Motor neuron (in vitro differentiated cells): ENCODE results near the gene ZFX. TPM values are rescaled to one million over a fixed set of nuclear protein-coding genes. Genes with fewer than 3 reads are reported as not detected.
A peak's percentile ranks its signal among the peaks of the same experiment; 100 is the strongest.

Experiments used
- ATAC-seq, 8 experiments: fragments of 200-7000 bp; cut with Tn5 transposase; replicated peaks in 6 of 8; 2 replicates each; pipeline ENCODE4 v1.8.0; 2021; ENCODE audit warnings: mild to moderate bottlenecking in 8 of 8, moderate library complexity in 8 of 8
- H3K27ac ChIP-seq, 2 donors: fragments of 250-450 bp; sonication (Bioruptor Pico); 2 replicates each; pipeline ENCODE4 v1.9.0; 2021; ENCODE audit warnings: antibody characterized with exemption in 2 of 2, mild to moderate bottlenecking in 2 of 2, moderate library complexity in 1 of 2
- H3K4me1 ChIP-seq, 2 donors: fragments of 250-450 bp; sonication (Bioruptor Pico); replicated peaks in 1 of 2; 2 replicates each; pipeline ENCODE4 v1.6.1; 2021; ENCODE audit warnings: antibody characterized with exemption in 2 of 2, mild to moderate bottlenecking in 2 of 2, moderate library complexity in 1 of 2
- H3K4me3 ChIP-seq, 5 donors: fragments of 250-450 bp; sonication (Bioruptor Pico); 2 replicates each; pipeline ENCODE4 v1.9.0; 2021; ENCODE audit warnings: antibody characterized with exemption in 5 of 5, mild to moderate bottlenecking in 5 of 5, moderate library complexity in 4 of 5
- WGBS, 10 experiments: fragments of 450-650 bp; shearing (Covaris generic); methylation state at CpG; one replicate each; pipeline ENCODE4 v1.0.0; 2022; 5-methylcytosine and 5-hydroxymethylcytosine counted together
- in situ Hi-C, 9 experiments: fragments of 400-800 bp; cut with MboI; loops; one replicate each; pipeline ENCODE4 v1.15.0; 2021; ENCODE audit warnings: low sequenced_read_pairs in 9 of 9, low pct_unique_long_range_greater_than_20kb in 2 of 9; ENCODE audit not compliant: unreplicated experiment in 9 of 9
- total RNA-seq, 8 experiments: library from RNA; unstranded; fragments of 300-600 nt; gene quantifications; 2 replicates each; pipeline versions ENCODE4 v1.2.3 to v1.2.4, GENCODE V29; 2022

Gene ZFX
- total RNA-seq, 8 experiments from 2014 or later = 11.8 to 44.6 (median 24.1) TPM

DNA sequence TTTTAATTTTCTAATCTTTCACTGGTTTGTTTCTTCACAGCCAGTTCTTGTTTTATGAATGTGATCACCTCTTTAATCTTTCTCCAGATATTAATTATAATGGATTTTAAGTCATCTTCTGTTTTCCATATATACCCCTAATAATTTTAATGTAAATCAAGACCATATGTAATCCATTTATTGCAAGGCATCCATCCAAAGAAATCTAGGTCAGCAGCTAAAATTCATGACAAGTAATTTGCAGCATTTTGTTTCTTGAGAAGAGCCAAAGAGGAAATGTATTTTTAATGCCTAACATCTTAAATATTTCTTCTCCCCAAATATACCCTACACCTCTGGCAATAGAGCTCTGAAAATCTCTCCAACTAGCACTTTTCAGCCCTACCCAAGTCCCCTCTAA is 83.3 kb downstream of the ZFX start:
- in situ Hi-C loops = loop anchor here in 3 of 9 experiments (25.0 kb wide), 1 partner anchor 145 kb away; no protein-coding TSS in a partner anchor
- Histone ChIP-seq H3K4me3 (no peak overlapping the region), H3K4me1 (no peaks in the 10 kb centered on the region), H3K27ac (no peak overlapping the region)
- ATAC-seq = no peak

DNA sequence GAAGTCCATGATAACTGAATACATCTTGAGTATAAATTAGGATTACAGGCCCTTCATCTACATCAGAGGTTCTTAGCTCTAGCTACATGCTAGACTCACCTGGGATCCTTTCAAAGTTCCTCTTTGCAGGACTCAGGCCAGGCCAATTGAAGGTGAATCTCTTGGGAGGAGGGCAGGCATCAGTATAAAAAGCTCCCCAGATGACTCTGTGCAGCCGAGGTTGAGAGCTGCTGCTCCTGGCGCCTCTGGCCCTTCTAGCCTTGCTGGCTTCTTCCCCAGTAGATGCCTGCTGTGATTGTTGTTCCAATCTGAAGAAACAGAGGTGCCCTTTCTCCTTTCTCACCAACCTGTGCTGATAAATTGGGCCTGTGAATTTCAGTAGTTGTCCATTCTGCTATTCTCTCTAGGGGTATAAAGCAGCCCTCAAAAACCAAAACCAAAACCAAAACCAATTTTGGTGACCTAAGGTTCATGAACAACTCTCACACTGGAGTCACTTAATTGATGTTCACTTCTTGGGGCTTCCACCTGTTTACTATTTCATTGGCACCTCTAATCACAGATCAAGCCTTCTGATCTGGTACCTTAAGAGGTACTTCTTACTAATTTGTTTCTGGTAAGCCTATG is 85.7 kb downstream of the ZFX start:
- Histone ChIP-seq H3K4me1 (no peaks in the 10 kb centered on the region), H3K27ac (no peak overlapping the region), H3K4me3 (no peak overlapping the region)
- ATAC-seq = no peak
- 40% methylated on average over 1 of the region's 2 CpGs; no CpG with 5 or more reads in 9 of the 10 experiments for WGBS, 10 experiments
- in situ Hi-C loops = loop anchor here in 3 of 9 experiments (25.0 kb wide), 1 partner anchor 148 kb away; no protein-coding TSS in a partner anchor

DNA sequence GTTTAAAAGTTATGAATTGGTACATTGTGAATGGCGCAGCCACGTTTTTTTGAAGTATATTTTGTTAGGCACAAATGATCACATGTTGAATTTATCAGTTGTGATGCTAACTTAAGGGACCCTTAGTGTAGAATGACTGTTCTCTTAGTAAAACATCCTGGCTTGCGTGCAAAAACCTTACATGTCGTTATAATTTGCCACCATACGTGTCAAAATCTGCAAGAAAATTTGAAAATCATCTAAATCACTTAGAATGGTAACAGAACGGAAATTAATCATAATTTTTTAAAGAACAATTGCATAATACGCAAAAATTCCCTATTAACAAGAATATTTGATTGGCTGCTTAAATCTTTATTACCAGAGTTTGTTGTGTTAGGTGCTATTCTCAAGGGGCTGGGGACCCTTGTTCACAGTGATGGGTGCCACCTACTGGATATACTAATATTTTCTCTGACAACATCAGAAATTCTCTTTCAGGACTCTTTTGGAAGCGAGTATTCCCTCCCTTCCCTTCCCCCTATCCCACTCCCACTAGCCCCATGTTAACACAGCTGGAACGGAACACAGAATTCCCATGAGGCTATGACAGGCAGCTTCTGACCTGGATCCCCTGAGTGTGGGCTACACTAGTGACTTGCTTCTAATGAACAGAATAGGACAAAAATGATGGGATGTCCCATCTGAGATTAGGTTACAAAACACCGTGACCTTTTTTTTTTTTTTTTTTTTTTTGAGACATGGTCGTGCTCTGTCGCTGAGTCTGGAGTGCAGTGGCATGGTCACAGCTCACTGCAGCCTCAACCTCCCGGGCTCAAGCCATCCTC is 92.5 kb downstream of the ZFX start:
- 33 to 70% (median 44%) methylated on average over 1 to 11 of the region's 13 CpGs; no CpG with 5 or more reads in 4 of the 10 experiments for WGBS, 10 experiments
- no peak overlapping the region for H3K4me3 ChIP-seq
- no peaks in the 10 kb centered on the region for H3K4me1 ChIP-seq
- ATAC-seq = peak in 3 of 8 experiments; percentile 16 to 65 (median 33)
- no peak overlapping the region for H3K27ac ChIP-seq
- in situ Hi-C loops = loop anchor here in 3 of 9 experiments (25.0 kb wide), 1 partner anchor 155 kb away; no protein-coding TSS in a partner anchor

DNA sequence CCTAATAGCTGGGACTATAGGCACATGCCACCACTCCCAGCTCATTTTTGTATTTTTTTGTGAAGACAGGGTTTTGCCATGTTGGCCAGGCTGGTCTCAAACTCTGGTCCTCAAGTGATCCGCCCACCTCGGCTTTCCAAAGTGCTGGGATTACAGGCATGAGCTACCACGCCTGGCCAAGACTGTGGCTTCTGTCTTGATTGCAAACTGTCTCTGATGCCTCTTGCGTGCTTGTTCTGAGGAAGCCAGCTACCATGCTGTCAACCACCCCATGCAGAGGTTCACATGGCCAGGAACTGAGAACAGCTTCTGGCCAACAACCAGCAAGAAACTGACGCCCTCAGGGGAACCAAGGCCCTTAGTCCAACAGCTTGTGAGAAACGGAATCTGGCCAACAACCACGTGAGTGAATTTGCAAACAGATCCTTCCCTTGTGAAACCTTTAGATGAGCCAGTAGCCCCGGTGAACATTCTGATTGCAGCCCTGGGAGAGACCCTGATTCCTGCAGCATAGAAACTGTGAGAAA is 93.2 kb downstream of the ZFX start:
- Histone ChIP-seq H3K27ac (no peak overlapping the region), H3K4me3 (no peak overlapping the region), H3K4me1 (no peaks in the 10 kb centered on the region)
- in situ Hi-C loops = loop anchor here in 3 of 9 experiments (25.0 kb wide), 1 partner anchor 155 kb away; no protein-coding TSS in a partner anchor
- ATAC-seq = peak in 4 of 8 experiments; percentile 33 to 82 (median 65)
- 0 to 100% (median 78%) methylated on average over 1 to 8 of the region's 8 CpGs; no CpG with 5 or more reads in 6 of the 10 experiments for WGBS, 10 experiments

DNA sequence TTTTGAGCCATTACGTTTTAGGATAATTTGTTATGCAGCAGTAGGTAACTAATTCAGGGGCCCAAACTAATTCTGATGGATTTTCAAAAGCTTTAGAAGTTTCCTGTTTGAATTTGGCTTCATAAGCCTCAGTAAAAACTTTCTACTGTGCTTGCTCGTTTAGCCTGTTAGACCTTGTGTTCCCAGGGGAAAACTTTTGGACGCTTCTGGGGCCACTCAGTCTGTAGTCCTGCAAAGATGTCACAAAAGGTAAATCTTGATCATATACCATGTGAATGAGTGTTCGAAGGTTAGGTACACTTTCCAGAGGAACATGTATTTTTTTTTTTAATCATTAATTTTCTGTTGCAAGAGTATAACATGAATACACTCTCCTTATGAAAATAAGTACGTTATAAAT is 93.7 kb downstream of the ZFX start:
- no peak overlapping the region for H3K4me3 ChIP-seq
- in situ Hi-C loops = loop anchor here in 3 of 9 experiments (25.0 kb wide), 1 partner anchor 156 kb away; no protein-coding TSS in a partner anchor
- no peak for ATAC-seq
- H3K4me1 ChIP-seq = no peaks in the 10 kb centered on the region
- 40 to 88% (median 83%) methylated on average over 1 to 5 of the region's 5 CpGs; no CpG with 5 or more reads in 3 of the 10 experiments for WGBS, 10 experiments
- no peak overlapping the region for H3K27ac ChIP-seq

DNA sequence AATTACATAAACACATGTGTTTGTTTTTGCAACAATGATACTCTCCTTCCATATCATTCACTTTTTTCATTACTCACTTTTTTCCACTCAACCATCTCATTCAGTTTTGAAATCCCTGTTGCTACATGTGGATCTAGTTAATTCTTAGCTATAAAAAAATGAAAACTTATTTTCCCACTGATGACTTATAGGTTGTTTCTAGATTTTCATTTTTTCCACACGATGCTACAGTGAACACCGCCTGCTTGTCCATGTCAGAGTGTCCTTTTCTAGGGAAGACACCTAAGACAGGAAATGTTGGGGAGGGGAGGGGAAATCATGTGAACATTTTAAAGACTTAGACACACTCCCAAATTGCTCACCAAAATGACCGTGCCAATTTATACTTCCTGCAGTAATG is 94.2 kb downstream of the ZFX start:
- H3K4me3 ChIP-seq = no peak overlapping the region
- H3K4me1 ChIP-seq = no peaks in the 10 kb centered on the region
- no peak overlapping the region for H3K27ac ChIP-seq
- in situ Hi-C loops = loop anchor here in 3 of 9 experiments (25.0 kb wide), 1 partner anchor 156 kb away; no protein-coding TSS in a partner anchor
- WGBS, 10 experiments = 0 to 100% (median 87%) methylated on average over 1 to 3 of the region's 3 CpGs; no CpG with 5 or more reads in 7 of the 10 experiments
- ATAC-seq = no peak

DNA sequence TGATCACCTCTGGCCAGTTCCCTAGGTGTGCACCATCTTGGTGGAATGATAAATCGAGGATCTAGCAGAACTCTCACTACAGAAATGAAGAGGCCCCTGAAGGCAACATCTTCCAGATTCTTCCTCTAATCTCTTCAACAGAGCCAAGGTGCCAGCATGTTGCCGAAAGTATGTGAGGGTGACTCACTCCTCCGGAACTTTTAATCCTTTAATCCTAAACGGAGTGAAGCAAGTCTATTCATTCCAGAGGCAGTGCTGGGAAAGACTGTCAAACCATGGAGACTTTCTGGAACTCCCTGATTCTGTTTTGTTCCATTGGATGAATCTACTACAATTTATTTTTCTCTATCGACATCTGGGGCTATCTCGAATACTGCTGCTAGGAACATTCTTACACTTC is 95.7 kb downstream of the ZFX start:
- peak in 3 of 8 experiments; percentile 70 to 86 (median 71) for ATAC-seq
- no peak overlapping the region for H3K4me3 ChIP-seq
- in situ Hi-C loops = loop anchor here in 3 of 9 experiments (25.0 kb wide), 1 partner anchor 158 kb away; no protein-coding TSS in a partner anchor
- 6 to 79% (median 61%) methylated on average over 2 to 3 of the region's 6 CpGs; no CpG with 5 or more reads in 7 of the 10 experiments for WGBS, 10 experiments
- no peak overlapping the region for H3K27ac ChIP-seq
- no peaks in the 10 kb centered on the region for H3K4me1 ChIP-seq

DNA sequence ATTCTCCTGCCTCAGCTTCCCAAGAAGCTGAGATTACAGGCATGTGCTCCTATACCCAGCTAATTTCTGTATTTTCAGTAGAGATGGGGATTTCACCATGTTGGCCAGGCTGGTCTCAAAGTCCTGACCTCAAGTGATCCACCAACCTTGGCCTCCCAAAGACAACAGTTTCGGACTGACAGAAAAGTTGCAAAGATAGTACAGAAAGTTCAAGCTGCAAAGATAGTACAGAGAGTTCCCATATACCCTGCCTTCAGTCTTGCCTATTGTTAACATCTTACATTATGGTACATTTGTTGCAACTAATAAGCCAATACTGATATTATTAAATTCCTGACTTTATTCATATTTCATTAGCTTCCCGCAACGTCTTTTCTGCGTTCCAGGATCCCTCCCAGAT is 98.5 kb downstream of the ZFX start:
- no peak overlapping the region for H3K27ac ChIP-seq
- in situ Hi-C loops = loop anchor here in 3 of 9 experiments (25.0 kb wide), 1 partner anchor 161 kb away; no protein-coding TSS in a partner anchor
- WGBS, 10 experiments = 80 to 94% (median 87%) methylated on average over 1 to 4 of the region's 4 CpGs; no CpG with 5 or more reads in 5 of the 10 experiments
- no peak for ATAC-seq
- no peaks in the 10 kb centered on the region for H3K4me1 ChIP-seq
- H3K4me3 ChIP-seq = no peak overlapping the region

DNA sequence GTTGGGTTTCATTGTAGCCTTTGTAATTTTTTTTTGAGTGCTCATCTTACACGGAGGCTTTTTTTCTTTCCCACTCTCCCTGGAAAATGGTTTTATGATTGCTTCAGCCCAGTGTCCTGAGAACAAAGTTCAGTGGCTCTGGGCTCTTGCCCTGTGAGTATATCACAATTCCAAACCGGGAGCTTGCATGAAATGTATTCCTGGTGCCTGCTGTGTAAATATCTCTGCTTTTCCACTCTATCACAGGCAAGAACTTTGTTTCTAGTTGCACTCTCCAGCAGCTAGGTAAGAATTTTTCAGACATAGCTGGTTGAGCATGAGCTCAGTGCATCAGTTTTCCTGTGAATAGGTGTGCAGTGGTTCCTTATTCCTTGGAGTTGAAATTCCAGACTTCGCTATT is 103.5 kb downstream of the ZFX start:
- no peak for ATAC-seq
- in situ Hi-C loops = loop anchor here in 1 of 9 experiments (25.0 kb wide), 1 partner anchor 109 kb away; the partner anchor contains the start of gene SUPT20HL1
- WGBS, 10 experiments = 0 to 100% (median 69%) methylated on average over 1 to 3 of the region's 3 CpGs; no CpG with 5 or more reads in 4 of the 10 experiments
- Histone ChIP-seq H3K4me3 (no peak overlapping the region), H3K27ac (no peak overlapping the region), H3K4me1 (no peaks in the 10 kb centered on the region)

DNA sequence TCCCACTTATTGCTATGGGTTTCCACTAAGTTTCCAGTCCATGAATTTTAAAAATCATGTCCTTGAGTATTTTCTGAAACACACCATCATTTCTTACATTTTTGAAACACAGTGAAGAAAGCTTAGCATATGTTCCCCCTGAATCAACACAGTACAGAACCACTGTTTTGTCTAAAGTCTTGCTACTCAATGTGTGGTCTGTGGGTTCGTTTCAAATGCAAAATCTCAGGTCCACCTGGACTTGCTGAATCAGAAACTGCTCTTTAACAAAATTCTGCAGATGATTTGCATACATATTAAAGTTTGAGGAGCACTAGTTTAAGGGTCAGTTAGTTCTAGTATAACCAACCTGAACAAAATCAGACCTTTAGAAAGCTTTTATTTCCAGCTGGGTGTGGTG is 103.9 kb downstream of the ZFX start:
- in situ Hi-C loops = loop anchor here in 1 of 9 experiments (25.0 kb wide), 1 partner anchor 109 kb away; the partner anchor contains the start of gene SUPT20HL1
- 0 to 25% (median 17%) methylated on average over 1 of the region's 1 CpG; no CpG with 5 or more reads in 7 of the 10 experiments for WGBS, 10 experiments
- Histone ChIP-seq H3K4me3 (no peak overlapping the region), H3K4me1 (no peaks in the 10 kb centered on the region), H3K27ac (no peak overlapping the region)
- no peak for ATAC-seq

DNA sequence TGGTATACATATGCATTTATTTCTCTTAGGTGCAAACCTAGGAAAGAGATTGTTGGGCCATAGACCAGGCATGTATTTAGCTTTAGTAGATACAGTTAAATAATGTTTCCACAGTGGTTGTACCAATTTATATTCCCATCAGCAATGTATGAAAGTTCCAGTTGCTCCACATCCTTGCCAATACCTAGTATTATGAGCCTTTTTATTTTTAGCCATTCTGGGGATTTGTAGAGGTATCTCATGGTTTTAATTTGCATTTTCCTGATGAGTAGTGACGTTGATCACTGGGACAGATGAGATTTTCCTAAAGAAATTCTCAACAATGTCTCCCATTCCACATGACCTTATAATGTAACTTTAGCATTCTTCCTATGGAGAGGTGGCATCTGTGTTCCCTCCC is 107.5 kb downstream of the ZFX start:
- in situ Hi-C loops = loop anchor here in 1 of 9 experiments (25.0 kb wide), 1 partner anchor 105 kb away; the partner anchor contains the start of gene SUPT20HL1
- H3K4me3 ChIP-seq = no peak overlapping the region
- H3K4me1 ChIP-seq = no peaks in the 10 kb centered on the region
- 0 to 60% (median 13%) methylated on average over 1 of the region's 1 CpG; no CpG with 5 or more reads in 7 of the 10 experiments for WGBS, 10 experiments
- ATAC-seq = no peak
- no peak overlapping the region for H3K27ac ChIP-seq

DNA sequence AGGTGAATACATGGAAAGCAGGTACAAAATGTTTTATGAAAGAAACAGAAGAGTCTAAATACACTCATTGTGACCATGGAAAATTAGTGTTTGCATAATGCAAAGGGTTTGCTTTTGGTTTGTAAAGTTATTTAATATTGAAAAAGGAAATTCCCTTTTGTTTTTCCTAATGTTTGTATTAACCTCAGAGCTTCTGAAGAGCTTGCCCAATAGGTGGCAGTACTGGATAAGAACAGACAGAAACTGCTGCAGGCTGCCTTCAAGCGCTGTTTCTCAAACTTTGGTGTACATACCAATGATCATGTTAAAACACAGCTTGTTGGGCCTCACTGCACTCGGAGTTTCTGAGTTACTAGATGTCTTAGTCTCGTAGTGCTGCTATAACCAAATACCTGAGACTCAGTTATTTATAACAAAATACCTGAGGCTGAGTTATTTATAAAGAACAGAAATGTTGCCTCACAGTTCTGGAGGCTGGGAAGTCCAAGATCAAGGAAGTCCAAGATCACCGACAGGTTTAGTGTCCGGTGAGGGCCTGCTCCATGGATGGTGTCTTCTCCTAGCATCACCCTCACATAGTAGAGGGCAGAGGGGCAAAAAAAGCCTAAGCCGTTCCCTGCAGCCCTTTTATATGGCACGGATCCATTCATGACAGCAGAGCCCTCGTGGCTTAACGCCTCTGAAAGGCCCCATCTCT is 110.2 kb downstream of the ZFX start:
- Histone ChIP-seq H3K27ac (no peak overlapping the region), H3K4me1 (no peaks in the 10 kb centered on the region), H3K4me3 (no peak overlapping the region)
- 5 to 100% (median 69%) methylated on average over 1 to 8 of the region's 9 CpGs; no CpG with 5 or more reads in 7 of the 10 experiments for WGBS, 10 experiments
- in situ Hi-C loops = loop anchor here in 1 of 9 experiments (25.0 kb wide), 1 partner anchor 103 kb away; the partner anchor contains the start of gene SUPT20HL1
- ATAC-seq = peak in 3 of 8 experiments; percentile 59 to 73 (median 68)
